BLaER1 treated with 17β-estradiol and CSF1 and Interleukin-3, amounts not matched to agents 10 nM and 100 nM (cell line): ENCODE measurements around the gene TTC39C.

ENCODE experiments used
- H3K27ac ChIP-seq, 11 experiments: shearing (Covaris generic); formaldehyde crosslinking; 2 replicates each; pipeline ENCODE4 v1.8.1; 2022
- H3K27me3 ChIP-seq, 11 experiments: shearing (Covaris generic); formaldehyde crosslinking; 2 replicates each; pipeline ENCODE4 v1.8.1; 2022
- H3K36me3 ChIP-seq, 11 experiments: shearing (Covaris generic); formaldehyde crosslinking; 2 replicates each; pipeline ENCODE4 v1.8.1; 2022
- H3K4me1 ChIP-seq, 10 experiments: shearing (Covaris generic); formaldehyde crosslinking; 2 replicates each; pipeline ENCODE4 v1.8.1; 2022
- H3K4me2 ChIP-seq, 11 experiments: shearing (Covaris generic); formaldehyde crosslinking; 2 replicates each; pipeline ENCODE4 v1.8.1; 2022
- H3K4me3 ChIP-seq, 10 experiments: shearing (Covaris generic); formaldehyde crosslinking; 2 replicates each; pipeline ENCODE4 v1.8.1; 2022
- H3K9ac ChIP-seq, 11 experiments: shearing (Covaris generic); formaldehyde crosslinking; 2 replicates each; pipeline ENCODE4 v1.8.1; 2022
- H3K9me3 ChIP-seq, 11 experiments: shearing (Covaris generic); formaldehyde crosslinking; replicated peaks in 1 of 11; 2 replicates each; pipeline ENCODE4 v1.8.1; 2022
- H4K20me1 ChIP-seq, 11 experiments: shearing (Covaris generic); formaldehyde crosslinking; 2 replicates each; pipeline ENCODE4 v1.8.1; 2022
- Cebpa-rat ChIP-seq, 11 experiments: shearing (Covaris generic); IDR thresholded peaks; 2 replicates each; pipeline ENCODE4 v1.8.1; 2022

TTC39C gene

DNA sequence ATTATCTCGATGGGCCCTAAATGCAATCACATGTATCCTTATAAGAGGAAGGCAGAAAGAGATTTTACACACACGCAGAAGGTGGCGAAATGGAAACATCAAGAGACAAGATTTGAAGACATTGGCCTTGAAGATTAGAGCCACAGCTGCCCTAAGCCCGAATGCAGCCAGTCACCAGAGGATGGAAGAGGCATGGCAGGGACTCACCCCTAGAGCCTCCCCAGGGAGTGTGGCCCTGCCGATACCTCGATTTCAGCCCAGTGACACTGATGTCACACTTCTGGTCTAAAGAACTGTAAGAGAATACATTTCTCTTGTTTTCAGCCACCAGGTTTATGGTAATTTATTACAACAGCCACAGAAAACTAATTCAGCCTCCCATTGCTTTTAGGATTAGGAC, 17.4 kb downstream of the TTC39C start:
- H3K27me3 ChIP-seq, result no peaks in the 10 kb centered on the region
- no peak overlapping the region for H3K4me3 ChIP-seq
- TF ChIP-seq Cebpa-rat (IDR thresholded peaks at IDR 0.05), result no peak
- H3K4me1 ChIP-seq, result peaks cover 2 to 21% (median 13%) of the 10 kb centered on the region in 10 experiments; a peak in 18 of 20 replicates
- no peak overlapping the region for H3K9ac ChIP-seq
- H3K4me2 ChIP-seq, result no peak overlapping the region
- peaks cover 0 to 92% (median 13%) of the 10 kb centered on the region in 11 experiments; a peak in 13 of 22 replicates for H4K20me1 ChIP-seq
- H3K27ac ChIP-seq, result no peak overlapping the region
- peaks cover 0 to 40% (median 26%) of the 10 kb centered on the region in 11 experiments; a peak in 17 of 22 replicates for H3K9me3 ChIP-seq
- H3K36me3 ChIP-seq, result peaks cover 0 to 71% (median 50%) of the 10 kb centered on the region in 11 experiments; a peak in 19 of 22 replicates

DNA sequence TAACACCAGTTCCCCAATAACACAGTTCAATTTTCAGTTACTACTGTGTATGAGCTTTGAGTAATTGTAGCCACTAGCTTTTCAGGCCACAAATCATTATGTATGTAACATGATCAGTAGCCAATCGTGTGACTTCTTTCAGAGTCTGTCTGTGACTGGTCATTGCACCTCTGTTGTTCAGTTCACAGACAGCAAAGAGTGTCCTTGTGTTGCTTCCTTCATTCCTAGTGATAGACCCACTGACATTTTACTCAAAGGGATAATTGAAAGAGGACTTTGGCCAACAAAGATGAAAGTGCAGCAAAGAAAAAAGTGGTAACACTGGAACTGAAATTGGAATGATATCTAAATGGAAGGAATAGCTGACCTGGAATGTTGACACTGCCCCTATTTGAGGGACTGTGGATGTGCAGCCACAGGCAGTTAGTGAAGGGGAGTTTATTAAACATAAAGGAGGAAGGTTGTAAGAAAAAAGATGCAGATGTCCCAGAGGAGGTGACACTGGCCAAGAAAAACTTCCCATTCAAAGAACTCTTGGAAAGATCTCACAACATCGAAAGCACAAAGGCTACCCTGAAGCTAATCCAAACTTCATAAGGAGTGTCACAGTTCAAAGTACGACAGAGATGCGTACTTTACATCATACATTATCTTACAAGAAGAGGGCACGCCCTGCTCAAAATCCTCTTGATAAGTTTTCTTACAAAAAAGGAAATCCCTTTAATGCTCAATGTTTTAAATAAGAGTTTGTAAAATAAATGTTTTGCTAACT, 19.3 kb downstream of the TTC39C start:
- Histone ChIP-seq H3K4me1 (peaks cover 0 to 4% (median 0%) of the 10 kb centered on the region in 10 experiments; a peak in 7 of 20 replicates), H4K20me1 (peaks cover 0 to 95% (median 32%) of the 10 kb centered on the region in 11 experiments; a peak in 15 of 22 replicates), H3K36me3 (peaks cover 0 to 83% (median 57%) of the 10 kb centered on the region in 11 experiments; a peak in 19 of 22 replicates), H3K4me3 (no peak overlapping the region), H3K27me3 (no peaks in the 10 kb centered on the region), H3K9me3 (peaks cover 0 to 59% (median 39%) of the 10 kb centered on the region in 11 experiments; a peak in 18 of 22 replicates), H3K9ac (no peak overlapping the region), H3K4me2 (no peak overlapping the region), H3K27ac (no peak overlapping the region)
- TF ChIP-seq Cebpa-rat (IDR thresholded peaks at IDR 0.05), result no peak

DNA sequence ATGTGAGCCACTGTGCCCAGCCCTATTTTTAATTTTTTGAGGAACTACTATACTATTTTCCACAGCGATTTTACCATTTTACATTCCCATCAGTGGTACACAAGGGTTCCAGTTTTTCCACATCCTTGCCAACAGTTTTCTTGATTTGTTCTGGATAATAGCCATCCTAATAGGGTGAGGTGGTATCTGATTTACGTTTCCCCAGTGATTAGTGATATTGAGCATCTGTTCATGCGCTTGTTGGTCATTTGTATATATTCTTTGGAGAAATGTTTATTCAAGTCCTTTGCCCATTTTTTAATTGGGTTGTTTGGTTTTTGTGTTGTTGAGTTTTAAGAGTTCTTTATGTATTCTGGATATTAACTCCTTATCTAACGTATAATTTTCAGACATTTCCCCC, 20.8 kb downstream of the TTC39C start:
- Histone ChIP-seq H3K36me3 (peaks cover 0 to 94% (median 63%) of the 10 kb centered on the region in 11 experiments; a peak in 19 of 22 replicates), H3K27ac (no peak overlapping the region), H3K9me3 (peaks cover 0 to 70% (median 47%) of the 10 kb centered on the region in 11 experiments; a peak in 18 of 22 replicates), H3K27me3 (no peaks in the 10 kb centered on the region), H3K4me3 (no peak overlapping the region), H4K20me1 (peaks cover 0 to 97% (median 40%) of the 10 kb centered on the region in 11 experiments; a peak in 15 of 22 replicates), H3K4me1 (peaks cover 7 to 19% (median 13%) of the 10 kb centered on the region in 10 experiments; a peak in 18 of 20 replicates), H3K4me2 (no peak overlapping the region), H3K9ac (no peak overlapping the region)
- no peak for TF ChIP-seq Cebpa-rat (IDR thresholded peaks at IDR 0.05)

DNA sequence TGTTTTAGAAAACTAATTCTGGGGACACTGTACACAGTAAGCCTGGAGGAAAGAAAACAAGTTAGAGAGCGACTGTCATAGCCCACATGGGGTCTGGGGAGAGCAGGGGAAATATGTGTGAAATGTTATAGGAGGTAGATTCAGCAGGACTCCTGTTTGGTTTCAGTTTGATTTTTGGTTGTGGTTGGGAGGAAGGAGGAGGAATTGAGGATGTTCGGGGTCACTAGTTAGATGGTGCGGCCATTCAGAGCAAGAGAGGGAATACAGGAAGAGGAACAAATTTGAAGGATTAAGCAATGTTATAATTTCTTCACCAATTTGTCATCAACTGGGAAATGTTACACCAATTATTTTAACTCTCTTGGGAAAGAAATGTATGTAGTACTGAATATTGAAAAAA, 25.1 kb downstream of the TTC39C start:
- peaks cover 7 to 78% (median 59%) of the 10 kb centered on the region in 11 experiments; a peak in 19 of 22 replicates for H3K9me3 ChIP-seq
- peaks cover 12 to 33% (median 22%) of the 10 kb centered on the region in 10 experiments for H3K4me1 ChIP-seq
- no peak for TF ChIP-seq Cebpa-rat (IDR thresholded peaks at IDR 0.05)
- H3K4me3 ChIP-seq, result no peak overlapping the region
- H3K4me2 ChIP-seq, result peak overlapping the region in 10 of 11 experiments; percentile 10 to 68 (median 38); a peak in 15 of 22 replicates
- no peaks in the 10 kb centered on the region for H3K27me3 ChIP-seq
- H3K27ac ChIP-seq, result 0 out of 22 replicates have a peak overlapping the region, but pooled peaks of 2 of the 11 experiments have one; percentile 8 to 12
- H3K36me3 ChIP-seq, result peaks cover 0 to 77% (median 52%) of the 10 kb centered on the region in 11 experiments; a peak in 20 of 22 replicates
- H4K20me1 ChIP-seq, result peaks cover 0 to 92% (median 46%) of the 10 kb centered on the region in 11 experiments; a peak in 16 of 22 replicates
- no peak overlapping the region for H3K9ac ChIP-seq

DNA sequence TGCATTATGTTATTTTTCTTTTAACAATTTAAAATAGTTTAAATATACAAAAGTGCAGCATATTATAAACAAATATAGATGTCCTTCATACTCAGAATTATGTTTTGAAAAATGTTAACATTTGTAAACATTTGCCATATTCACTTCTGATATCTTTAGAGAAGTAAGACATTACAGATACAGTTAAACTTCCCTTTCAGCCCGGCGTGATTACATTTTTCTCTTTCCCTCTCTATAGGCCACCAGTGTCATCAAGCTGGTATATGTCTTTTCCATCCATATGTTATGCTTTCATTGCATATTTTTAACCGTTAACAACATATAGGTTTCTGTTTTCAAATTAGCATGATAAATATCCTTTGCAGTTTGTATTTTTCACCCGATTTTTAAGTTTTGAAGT, 27.1 kb downstream of the TTC39C start:
- H3K4me3 ChIP-seq, result no peak overlapping the region
- H3K9ac ChIP-seq, result no peak overlapping the region
- peaks cover 7 to 62% (median 47%) of the 10 kb centered on the region in 11 experiments; a peak in 19 of 22 replicates for H3K9me3 ChIP-seq
- no peak for TF ChIP-seq Cebpa-rat (IDR thresholded peaks at IDR 0.05)
- no peak overlapping the region for H3K4me2 ChIP-seq
- H4K20me1 ChIP-seq, result peaks cover 0 to 86% (median 48%) of the 10 kb centered on the region in 11 experiments; a peak in 16 of 22 replicates
- peaks cover 0 to 59% (median 43%) of the 10 kb centered on the region in 11 experiments; a peak in 20 of 22 replicates for H3K36me3 ChIP-seq
- H3K4me1 ChIP-seq, result peaks cover 12 to 33% (median 22%) of the 10 kb centered on the region in 10 experiments
- H3K27ac ChIP-seq, result no peak overlapping the region
- no peaks in the 10 kb centered on the region for H3K27me3 ChIP-seq

DNA sequence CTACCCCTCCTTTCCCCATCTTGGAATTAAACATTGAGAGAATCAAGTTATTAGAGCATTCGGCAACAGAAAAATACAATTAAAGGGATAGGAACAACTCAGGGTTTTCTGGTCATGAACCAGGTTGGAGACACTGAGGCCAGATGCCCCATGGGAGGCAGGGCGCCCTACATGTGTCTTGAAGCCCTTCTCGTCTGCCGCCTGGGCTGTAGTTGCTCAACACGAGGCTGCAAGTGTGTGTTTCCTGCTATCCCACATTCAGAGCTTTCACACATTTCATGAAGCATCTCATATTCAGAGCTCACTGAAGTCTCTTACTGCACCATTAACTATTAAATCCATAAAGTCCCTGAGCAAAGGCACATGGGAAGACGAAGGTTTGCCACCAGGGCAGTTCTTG, 28.8 kb downstream of the TTC39C start:
- peaks cover 0 to 55% (median 28%) of the 10 kb centered on the region in 11 experiments; a peak in 20 of 22 replicates for H3K36me3 ChIP-seq
- H3K27ac ChIP-seq, result no peak overlapping the region
- H3K9me3 ChIP-seq, result peaks cover 7 to 45% (median 35%) of the 10 kb centered on the region in 11 experiments; a peak in 19 of 22 replicates
- peaks cover 0 to 74% (median 33%) of the 10 kb centered on the region in 11 experiments; a peak in 16 of 22 replicates for H4K20me1 ChIP-seq
- TF ChIP-seq Cebpa-rat (IDR thresholded peaks at IDR 0.05), result no peak
- H3K9ac ChIP-seq, result no peak overlapping the region
- no peak overlapping the region for H3K4me3 ChIP-seq
- peaks cover 12 to 33% (median 22%) of the 10 kb centered on the region in 10 experiments for H3K4me1 ChIP-seq
- H3K4me2 ChIP-seq, result peak overlapping the region in 10 of 11 experiments; percentile 2 to 48 (median 30); a peak in 15 of 22 replicates
- H3K27me3 ChIP-seq, result no peaks in the 10 kb centered on the region

DNA sequence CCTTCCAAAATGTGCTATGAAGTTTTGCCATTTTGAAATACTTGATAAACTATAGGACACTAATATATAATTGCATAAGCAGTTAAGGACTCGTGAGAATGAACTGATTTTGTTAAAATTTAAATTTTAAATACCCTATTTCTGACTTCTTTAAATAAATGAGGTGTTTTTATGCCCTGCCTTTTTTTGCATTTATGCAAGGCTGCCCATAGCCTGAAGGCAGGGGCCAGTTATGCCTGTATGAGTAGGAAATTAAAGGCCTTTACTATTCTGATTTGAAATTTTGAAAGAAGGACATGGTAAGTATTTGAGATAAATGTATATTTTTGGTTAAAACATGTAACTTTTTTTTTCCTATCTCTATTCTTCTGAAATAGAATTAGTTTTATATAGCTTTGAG, 33.7 kb downstream of the TTC39C start:
- peaks cover 0 to 78% (median 49%) of the 10 kb centered on the region in 11 experiments; a peak in 16 of 22 replicates for H4K20me1 ChIP-seq
- no peak overlapping the region for H3K9ac ChIP-seq
- H3K27me3 ChIP-seq, result no peaks in the 10 kb centered on the region
- no peak overlapping the region for H3K27ac ChIP-seq
- no peak overlapping the region for H3K4me2 ChIP-seq
- H3K36me3 ChIP-seq, result peaks cover 0 to 33% (median 16%) of the 10 kb centered on the region in 11 experiments; a peak in 14 of 22 replicates
- H3K9me3 ChIP-seq, result 0 out of 22 replicates have a peak, but pooled peaks cover 0 to 4% (median 0%) of the 10 kb centered on the region in 11 experiments
- peaks cover 0 to 17% (median 10%) of the 10 kb centered on the region in 10 experiments; a peak in 16 of 20 replicates for H3K4me1 ChIP-seq
- TF ChIP-seq Cebpa-rat (IDR thresholded peaks at IDR 0.05), result no peak
- no peak overlapping the region for H3K4me3 ChIP-seq

DNA sequence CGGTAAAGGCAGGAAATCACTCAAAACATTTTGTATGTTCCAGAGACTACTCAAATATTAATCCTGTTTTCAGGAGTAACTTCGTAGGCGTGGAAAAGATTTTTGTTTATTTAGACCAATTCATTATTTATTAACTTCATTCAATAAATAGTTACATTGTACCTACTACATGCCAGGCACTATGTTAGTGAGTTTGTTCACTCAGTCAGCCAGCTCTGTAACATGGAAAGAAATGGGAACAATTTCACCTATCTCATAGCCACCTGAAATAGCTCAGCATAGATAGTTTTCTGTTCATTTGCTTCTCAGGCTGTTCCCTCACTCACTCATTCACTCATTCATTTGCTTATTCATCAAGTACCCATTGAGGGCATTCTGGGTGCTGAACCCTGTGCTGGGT, 34.6 kb downstream of the TTC39C start:
- H3K9me3 ChIP-seq, result 0 out of 22 replicates have a peak, but pooled peaks cover 0 to 4% (median 0%) of the 10 kb centered on the region in 11 experiments
- no peak for TF ChIP-seq Cebpa-rat (IDR thresholded peaks at IDR 0.05)
- peaks cover 0 to 78% (median 49%) of the 10 kb centered on the region in 11 experiments; a peak in 17 of 22 replicates for H4K20me1 ChIP-seq
- no peak overlapping the region for H3K27ac ChIP-seq
- H3K9ac ChIP-seq, result no peak overlapping the region
- H3K4me3 ChIP-seq, result no peak overlapping the region
- no peaks in the 10 kb centered on the region for H3K27me3 ChIP-seq
- H3K4me2 ChIP-seq, result no peak overlapping the region
- peaks cover 0 to 14% (median 9%) of the 10 kb centered on the region in 10 experiments; a peak in 12 of 20 replicates for H3K4me1 ChIP-seq
- peaks cover 0 to 33% (median 15%) of the 10 kb centered on the region in 11 experiments; a peak in 13 of 22 replicates for H3K36me3 ChIP-seq
